IMR-90 (cell line): Measurements from ENCODE around the gene HOXD3. TPM values are rescaled to one million over a fixed set of nuclear protein-coding genes. Genes with fewer than 3 reads are reported as not detected.

Experiments used
- ATAC-seq: fragments of 200-7000 bp; cut with Tn5 transposase; 2 replicates; pipeline ENCODE4 v1.9.1; 2020; ENCODE audit warnings: low read depth, mild to moderate bottlenecking, moderate library complexity
- BruUV-seq: library from RNA; stranded (reverse); fragments of 400-500 nt; replicated peaks from 2 replicates; lab custom pipeline; 2021; lab: Mats Ljungman, UMichigan
- CTCF ChIA-PET: fragments of 300-600 bp; formaldehyde crosslinking; extraction: SDS; loops from one replicate; lab custom pipeline; 2021; ENCODE audit warnings: antibody characterized with exemption; lab: Yijun Ruan, JAX
- POLR2A ChIA-PET: fragments of 300-600 bp; sonication (Branson Sonifier 250); formaldehyde crosslinking; loops from one replicate; lab custom pipeline; 2022; ENCODE audit warnings: antibody characterized with exemption; ENCODE audit not compliant: unreplicated experiment; lab: Charles Lee
- DNase-seq: peaks from one replicate; pipeline ENCODE4 v3.0.0; 2013
- H2AFZ ChIP-seq: replicated peaks from 2 replicates; pipeline ENCODE3; 2013; ENCODE audit warnings: low read length, mild to moderate bottlenecking; ENCODE audit not compliant: poor library complexity
- H2AK5ac ChIP-seq: 2 replicates; pipeline ENCODE4 v1.6.1; 2013; ENCODE audit warnings: low read depth, low read length, inconsistent platforms
- H2AK9ac ChIP-seq: replicated peaks from 2 replicates; pipeline ENCODE3; 2013; ENCODE audit warnings: mild to moderate bottlenecking, low read depth, low read length, moderate library complexity; ENCODE audit not compliant: poor library complexity
- H2BK120ac ChIP-seq: 2 replicates; pipeline ENCODE4 v1.6.1; 2013; ENCODE audit warnings: low read depth, low read length, inconsistent platforms
- H2BK15ac ChIP-seq: 3 replicates; pipeline ENCODE4 v1.6.1; 2013; ENCODE audit warnings: low read depth, low read length, inconsistent platforms
- H2BK20ac ChIP-seq: 2 replicates; pipeline ENCODE4 v1.6.1; 2013; ENCODE audit warnings: low read depth, mild to moderate bottlenecking, inconsistent platforms, low read length, moderate library complexity
- H2BK5ac ChIP-seq: 2 replicates; pipeline ENCODE4 v1.6.1; 2013; ENCODE audit warnings: mild to moderate bottlenecking, low read depth, low read length, inconsistent platforms; ENCODE audit not compliant: poor library complexity, severe bottlenecking
- H3K14ac ChIP-seq: replicated peaks from 2 replicates; pipeline ENCODE4 v1.6.1; 2013; ENCODE audit warnings: low read depth, low read length, inconsistent platforms
- H3K18ac ChIP-seq: 2 replicates; pipeline ENCODE4 v1.6.1; 2013; ENCODE audit warnings: low read depth, low read length, control low read depth
- H3K23ac ChIP-seq: 2 replicates; pipeline ENCODE4 v1.6.1; 2013; ENCODE audit warnings: low read depth, low read length, inconsistent platforms
- H3K27ac ChIP-seq: 2 replicates; pipeline ENCODE4 v1.5.1; 2013; ENCODE audit warnings: mild to moderate bottlenecking, control low read depth, low read length; ENCODE audit not compliant: insufficient read depth
- H3K27me3 ChIP-seq: 2 replicates; pipeline ENCODE4 v1.6.1; 2013; ENCODE audit warnings: low read length; ENCODE audit not compliant: control insufficient read depth, insufficient read depth
- H3K36me3 ChIP-seq: 2 replicates; pipeline ENCODE4 v1.6.1; 2013; ENCODE audit warnings: low read length, mixed read lengths; ENCODE audit not compliant: control insufficient read depth, insufficient read depth
- H3K4ac ChIP-seq: 2 replicates; pipeline ENCODE4 v1.6.1; 2013; ENCODE audit warnings: low read depth, low read length, inconsistent platforms
- H3K4me1 ChIP-seq: 2 replicates; pipeline ENCODE4 v1.6.1; 2013; ENCODE audit warnings: low read length, mixed read lengths; ENCODE audit not compliant: control insufficient read depth, insufficient read depth
- H3K4me2 ChIP-seq: 2 replicates; pipeline ENCODE4 v1.6.1; 2013; ENCODE audit warnings: low read depth, mild to moderate bottlenecking, control low read depth, low read length, moderate library complexity
- H3K4me3 ChIP-seq: 2 replicates; pipeline ENCODE4 v1.5.1; 2013; ENCODE audit warnings: low read depth, mild to moderate bottlenecking, control low read depth, low read length, moderate library complexity; ENCODE audit not compliant: insufficient read depth
- H3K56ac ChIP-seq: 2 replicates; pipeline ENCODE4 v1.6.1; 2013; ENCODE audit warnings: low read length, inconsistent platforms; ENCODE audit not compliant: insufficient read depth; ENCODE audit errors: extremely low read depth
- H3K79me1 ChIP-seq, 2 experiments: 2 replicates each; pipeline ENCODE4 v1.6.1; 2013; ENCODE audit warnings: low read length in 2 of 2, inconsistent platforms in 1 of 2, low read depth in 1 of 2
- H3K9ac ChIP-seq: 2 replicates; pipeline ENCODE4 v1.6.1; 2013; ENCODE audit warnings: low read depth, low read length, control low read depth
- H3K9me1 ChIP-seq: 2 replicates; pipeline ENCODE4 v1.6.1; 2013; ENCODE audit warnings: low read length, inconsistent platforms; ENCODE audit not compliant: insufficient read depth
- H3K9me3 ChIP-seq: 2 replicates; pipeline ENCODE4 v1.6.1; 2013; ENCODE audit warnings: low read length; ENCODE audit not compliant: control insufficient read depth, insufficient read depth
- H4K20me1 ChIP-seq: 2 replicates; pipeline ENCODE4 v1.6.1; 2013; ENCODE audit warnings: low read length, inconsistent platforms; ENCODE audit not compliant: insufficient read depth
- H4K5ac ChIP-seq: 2 replicates; pipeline ENCODE4 v1.6.1; 2013; ENCODE audit warnings: mild to moderate bottlenecking, low read depth, low read length, control low read depth
- H4K8ac ChIP-seq, 2 experiments: 2 replicates each; pipeline ENCODE4 v1.6.1; 2013; ENCODE audit warnings: low read depth in 2 of 2, low read length in 2 of 2, control low read depth in 1 of 2, inconsistent platforms in 1 of 2
- H4K91ac ChIP-seq: 2 replicates; pipeline ENCODE4 v1.6.1; 2013; ENCODE audit warnings: low read depth, low read length, inconsistent platforms; ENCODE audit not compliant: insufficient read depth
- BHLHE40 ChIP-seq: fragments of 150-350 bp; IDR thresholded peaks from 2 replicates; pipeline ENCODE4 v1.6.1; 2016; ENCODE audit warnings: mild to moderate bottlenecking, low read depth, low read length
- CEBPB ChIP-seq: IDR thresholded peaks from 2 replicates; pipeline ENCODE4 v1.6.1; 2012; ENCODE audit warnings: low read depth, low read length, improper control_type of control experiment
- CHD1 ChIP-seq: IDR thresholded peaks from 2 replicates; pipeline ENCODE4 v1.6.1; 2012; ENCODE audit warnings: low read depth, low read length, improper control_type of control experiment
- CTCF ChIP-seq: conservative IDR thresholded peaks from 2 replicates; pipeline ENCODE4 v1.5.1; 2012; ENCODE audit warnings: mild to moderate bottlenecking, low read depth, low read length, improper control_type of control experiment
- ELK1 ChIP-seq: fragments of 150-350 bp; IDR thresholded peaks from 2 replicates; pipeline ENCODE4 v1.6.1; 2016; ENCODE audit warnings: low read depth, mild to moderate bottlenecking, low read length, moderate library complexity, borderline replicate concordance
- FOS ChIP-seq: fragments of 150-350 bp; IDR thresholded peaks from 2 replicates; pipeline ENCODE4 v1.6.1; 2016; ENCODE audit warnings: low read depth, low read length
- MAFK ChIP-seq: IDR thresholded peaks from 2 replicates; pipeline ENCODE4 v1.6.1; 2012; ENCODE audit warnings: low read depth, low read length, improper control_type of control experiment
- MAZ ChIP-seq: IDR thresholded peaks from 2 replicates; pipeline ENCODE4 v1.6.1; 2012; ENCODE audit warnings: low read depth, mild to moderate bottlenecking, low read length, improper control_type of control experiment, moderate library complexity, borderline replicate concordance
- MXI1 ChIP-seq: IDR thresholded peaks from 2 replicates; pipeline ENCODE4 v1.6.1; 2012; ENCODE audit warnings: low read depth, mild to moderate bottlenecking, low read length, moderate library complexity, borderline replicate concordance
- NFE2L2 ChIP-seq: fragments of 150-350 bp; IDR thresholded peaks from 2 replicates; pipeline ENCODE4 v1.6.1; 2016; ENCODE audit warnings: low read depth, mild to moderate bottlenecking, low read length
- POLR2A ChIP-seq: IDR thresholded peaks from 2 replicates; pipeline ENCODE4 v1.6.1; 2012; ENCODE audit warnings: mild to moderate bottlenecking, low read depth, low read length
- RCOR1 ChIP-seq: IDR thresholded peaks from 2 replicates; pipeline ENCODE4 v1.6.1; 2012; ENCODE audit warnings: mild to moderate bottlenecking, low read length, improper control_type of control experiment; ENCODE audit not compliant: insufficient replicate concordance
- SMC3 ChIP-seq: fragments of 150-350 bp; IDR thresholded peaks from 2 replicates; pipeline ENCODE4 v1.6.1; 2016; ENCODE audit warnings: low read depth, mild to moderate bottlenecking, antibody characterized with exemption, low read length, moderate library complexity
- USF2 ChIP-seq: fragments of 150-350 bp; IDR thresholded peaks from 2 replicates; pipeline ENCODE4 v1.6.1; 2017; ENCODE audit warnings: mild to moderate bottlenecking, antibody characterized with exemption, low read length, low read depth
- WGBS, 2 experiments: methylation state at CpG; one replicate each; pipeline versions ENCODE4 v1.1.5 to v1.1.7; 2013; ENCODE audit warnings: missing lambda C conversion rate in 2 of 2; ENCODE audit not compliant: insufficient read length in 1 of 2; ENCODE audit errors: extremely low coverage in 2 of 2; 5-methylcytosine and 5-hydroxymethylcytosine counted together
- dilution Hi-C: fragments of 300-500 bp; cut with HindIII; formaldehyde crosslinking; loops from one replicate; pipeline ENCODE4 v1.14.3; 2018; ENCODE audit warnings: low sequenced_read_pairs; ENCODE audit not compliant: unreplicated experiment
- in situ Hi-C: fragments of 300-500 bp; cut with MboI; formaldehyde crosslinking; loops from 3 replicates; pipeline ENCODE4 v1.14.3; 2019; ENCODE audit warnings: low sequenced_read_pairs, inconsistent platforms, mixed read lengths
- intact Hi-C: fragments of 100-400 bp; cut with micrococcal nuclease; formaldehyde crosslinking; loops from 2 replicates; pipeline ENCODE4 v1.10.0; 2022
- polyA plus RNA-seq, 3 experiments: library from polyadenylated mRNA; depleted of rRNA; stranded (reverse); fragments of >200 nt; gene quantifications; 2 replicates each; pipeline ENCODE4 v1.2.3, GENCODE V29; 2012; ENCODE audit warnings: low replicate concordance in 1 of 3
- total RNA-seq: library from RNA; depleted of rRNA; stranded (reverse); fragments of >200 nt; gene quantifications from 2 replicates; pipeline ENCODE4 v1.2.3, GENCODE V29; 2012

The HOXD3 gene
- total and polyA plus RNA-seq, 2 of the 4 experiments (the other 2 are of a cell fraction) = not detected

- Histone ChIP-seq H3K4ac (no peak overlapping the region), H4K8ac (no peak overlapping the region), H4K5ac (no peak overlapping the region), H2AK5ac (no peak overlapping the region), H3K18ac (no peak overlapping the region), H3K27me3 (peaks cover 91% of the 10 kb centered on the region), H3K27ac (no peak overlapping the region), H2AK9ac (no peak overlapping the region), H3K23ac (no peak overlapping the region), H2BK15ac (no peak overlapping the region), H3K9me1 (no peaks in the 10 kb centered on the region), H2BK20ac (no peak overlapping the region), H3K4me1 (no peaks in the 10 kb centered on the region), H3K56ac (no peak overlapping the region), H2AFZ (no peak overlapping the region), H4K20me1 (no peaks in the 10 kb centered on the region), H4K91ac (no peak overlapping the region), H3K9ac (no peak overlapping the region), H2BK5ac (no peak overlapping the region), H3K4me3 (no peak overlapping the region), H3K14ac (no peak overlapping the region), H3K4me2 (no peak overlapping the region), H3K9me3 (peaks cover 12% of the 10 kb centered on the region), H2BK120ac (no peak overlapping the region), H3K36me3 (no peaks in the 10 kb centered on the region), H3K79me1 (no peaks in the 10 kb centered on the region)
- in situ Hi-C loops (no loop called here), intact Hi-C loops (no loop called here), dilution Hi-C loops (no loop called here)
- 0% methylated on average over 2 of the region's 11 CpGs; no CpG with 5 or more reads in 1 of the 2 experiments for WGBS, 2 experiments
- TF ChIP-seq USF2 (no peak), CHD1 (no peak), ELK1 (no peak), MXI1 (no peak), CEBPB (no peak), MAZ (no peak), MAFK (no peak), BHLHE40 (no peak), FOS (no peak), SMC3 (no peak), CTCF (no peak), NFE2L2 (no peak), RCOR1 (no peak), POLR2A (no peak)
- ChIA-PET POLR2A (interaction anchor here (0.6 kb wide), 1 partner anchor 223 kb away, joined by 13 read pairs; no protein-coding TSS in a partner anchor), CTCF (interaction anchor here (0.6 to 3.3 kb wide), 2 partner anchors 300 to 739 kb away, joined by 5 to 7 read pairs; no protein-coding TSS in a partner anchor)
- ATAC-seq = no peak
- no peak for DNase-seq
- BruUV-seq = no TSS peak
Observed at GRCh38 chr2:176154576-176155252, 2.4 kb upstream of the HOXD3 start.
